IPS-18c (cell line): Measurements from ENCODE around the gene SLC16A6.
"Not testable (repeated sequence)": the region's sequence is repeated elsewhere in the genome, so short reads cannot be mapped to it uniquely, and the experiment has no call there.

Source experiments
- H3K4me3 ChIP-seq: 2 replicates; pipeline ENCODE4 v1.7.0; 2013; ENCODE audit warnings: low read depth, mild to moderate bottlenecking, low read length, moderate library complexity; ENCODE audit not compliant: insufficient read depth
- H3K9me3 ChIP-seq: one replicate; pipeline ENCODE4 v1.6.1; 2013; ENCODE audit warnings: mild to moderate bottlenecking, low read length, moderate library complexity; ENCODE audit not compliant: control insufficient read depth, insufficient read depth

Gene SLC16A6

DNA sequence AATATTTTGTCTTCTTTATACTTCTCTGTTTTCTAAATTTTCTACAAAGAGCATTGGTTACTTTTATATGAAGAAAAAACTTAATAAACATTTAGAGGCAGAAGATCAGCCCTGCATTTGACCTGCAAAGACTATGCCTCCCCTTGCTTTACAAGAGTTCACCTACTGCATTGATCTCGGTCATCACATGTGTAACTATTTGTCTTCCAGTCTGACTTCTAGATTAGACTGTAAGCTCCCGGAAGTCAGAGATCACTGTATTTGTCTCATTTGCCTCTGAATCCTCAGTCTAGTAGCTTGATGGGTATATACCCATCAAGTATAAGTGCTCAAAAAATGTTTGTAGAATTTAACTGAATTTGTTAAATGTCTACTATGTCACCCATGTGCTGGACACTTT is 70.7 kb downstream of the SLC16A6 start:
- not testable (repeated sequence) for H3K9me3 ChIP-seq, H3K4me3 ChIP-seq

DNA sequence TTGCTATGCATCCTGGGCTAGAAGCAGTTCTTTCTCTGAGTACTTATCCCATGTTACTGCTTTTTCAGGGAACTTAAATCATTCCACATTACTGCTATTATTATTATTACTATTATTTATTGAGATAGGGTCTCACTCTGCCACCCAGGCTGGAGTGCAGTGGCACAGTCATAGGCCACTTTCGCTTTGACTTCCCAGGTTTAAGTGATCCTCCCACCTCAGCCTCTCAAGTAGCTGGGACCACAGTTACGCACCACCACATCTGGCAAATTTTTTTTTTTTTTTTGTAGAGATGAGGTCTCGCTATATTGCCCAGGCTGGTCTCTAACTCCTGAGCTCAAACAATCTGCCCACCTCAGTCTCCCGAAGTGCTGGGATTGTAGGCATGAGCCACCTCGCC is 71.5 kb downstream of the SLC16A6 start:
- not testable (repeated sequence) for H3K9me3 ChIP-seq, H3K4me3 ChIP-seq
